Cardiac fibroblast (primary cell): ENCODE results near the gene FAM20C.

Source experiments
- DNase-seq, 2 donors: peaks; one replicate each; pipeline versions ENCODE4 v3.0.0 to v3.0.0-alpha.2; 2010; ENCODE audit warnings: low read depth in 2 of 2
- H3K4me3 ChIP-seq, 2 donors: replicated peaks in 1 of 2; 1 replicate in 1 of 2; 2 replicates in 1 of 2; pipeline ENCODE4 v1.5.1; 2011; ENCODE audit warnings: low read depth in 2 of 2, low read length in 2 of 2, mild to moderate bottlenecking in 2 of 2, moderate library complexity in 1 of 2
- TF ChIP-seq, protein P1 (sequence below): IDR thresholded peaks from one replicate; pipeline ENCODE4 v1.5.1; 2011; ENCODE audit warnings: low read depth, mild to moderate bottlenecking, low read length, inconsistent platforms

Gene FAM20C

DNA sequence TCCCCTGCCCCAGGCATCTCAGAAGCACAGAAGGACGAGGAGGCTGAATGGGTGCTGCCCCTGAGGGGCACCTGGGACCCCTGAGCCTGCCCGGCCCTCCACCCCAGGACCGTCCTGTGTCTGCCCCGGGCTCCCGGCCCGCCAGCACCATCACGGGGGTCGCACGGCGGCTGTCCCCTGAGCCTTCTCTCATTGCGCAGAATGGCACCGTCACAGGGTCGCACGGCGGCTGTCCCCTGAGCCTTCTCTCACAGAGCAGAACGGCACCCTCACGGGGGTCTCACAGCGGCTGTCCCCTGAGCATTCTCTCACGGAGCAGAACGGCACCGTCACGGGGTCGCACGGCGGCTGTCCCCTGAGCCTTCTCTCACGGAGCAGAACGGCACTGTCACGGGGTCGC lies 31.5 kb downstream of the FAM20C start:
- no peak overlapping the region for H3K4me3 ChIP-seq
- TF ChIP-seq, protein P1, sequence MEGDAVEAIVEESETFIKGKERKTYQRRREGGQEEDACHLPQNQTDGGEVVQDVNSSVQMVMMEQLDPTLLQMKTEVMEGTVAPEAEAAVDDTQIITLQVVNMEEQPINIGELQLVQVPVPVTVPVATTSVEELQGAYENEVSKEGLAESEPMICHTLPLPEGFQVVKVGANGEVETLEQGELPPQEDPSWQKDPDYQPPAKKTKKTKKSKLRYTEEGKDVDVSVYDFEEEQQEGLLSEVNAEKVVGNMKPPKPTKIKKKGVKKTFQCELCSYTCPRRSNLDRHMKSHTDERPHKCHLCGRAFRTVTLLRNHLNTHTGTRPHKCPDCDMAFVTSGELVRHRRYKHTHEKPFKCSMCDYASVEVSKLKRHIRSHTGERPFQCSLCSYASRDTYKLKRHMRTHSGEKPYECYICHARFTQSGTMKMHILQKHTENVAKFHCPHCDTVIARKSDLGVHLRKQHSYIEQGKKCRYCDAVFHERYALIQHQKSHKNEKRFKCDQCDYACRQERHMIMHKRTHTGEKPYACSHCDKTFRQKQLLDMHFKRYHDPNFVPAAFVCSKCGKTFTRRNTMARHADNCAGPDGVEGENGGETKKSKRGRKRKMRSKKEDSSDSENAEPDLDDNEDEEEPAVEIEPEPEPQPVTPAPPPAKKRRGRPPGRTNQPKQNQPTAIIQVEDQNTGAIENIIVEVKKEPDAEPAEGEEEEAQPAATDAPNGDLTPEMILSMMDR, result no peak
- no peak for DNase-seq

DNA sequence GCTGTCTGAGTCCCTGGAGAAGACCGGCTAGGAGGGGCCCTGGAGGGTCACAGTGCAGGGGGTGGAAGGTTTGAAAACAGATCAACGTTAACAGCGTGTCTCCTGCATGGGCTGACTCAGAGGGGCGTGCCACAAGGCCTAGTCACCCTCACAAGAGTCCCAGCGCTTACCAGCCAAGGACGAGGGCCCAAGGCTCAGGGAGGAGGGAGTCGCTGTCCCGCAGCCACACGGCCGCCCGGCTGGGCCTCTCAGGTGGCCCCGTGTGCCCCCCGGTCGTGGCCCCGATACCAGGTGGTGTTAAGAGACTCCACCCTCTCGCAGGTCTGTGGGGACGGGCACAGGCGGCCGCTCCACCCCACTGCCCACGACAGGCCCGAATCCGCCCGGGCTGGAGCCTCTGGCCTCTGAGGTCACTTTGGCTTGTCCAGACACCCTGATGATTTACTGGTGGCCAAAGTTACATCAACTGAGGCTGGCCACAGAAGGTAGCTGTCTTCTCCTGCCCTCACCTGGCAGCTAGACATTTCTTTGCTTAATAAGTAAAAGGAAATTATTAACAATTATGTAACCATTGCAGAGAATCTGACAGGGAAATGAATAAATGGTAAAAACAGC lies 34.0 kb downstream of the FAM20C start:
- TF ChIP-seq, protein P1, result no peak
- H3K4me3 ChIP-seq, result no peak overlapping the region

DNA sequence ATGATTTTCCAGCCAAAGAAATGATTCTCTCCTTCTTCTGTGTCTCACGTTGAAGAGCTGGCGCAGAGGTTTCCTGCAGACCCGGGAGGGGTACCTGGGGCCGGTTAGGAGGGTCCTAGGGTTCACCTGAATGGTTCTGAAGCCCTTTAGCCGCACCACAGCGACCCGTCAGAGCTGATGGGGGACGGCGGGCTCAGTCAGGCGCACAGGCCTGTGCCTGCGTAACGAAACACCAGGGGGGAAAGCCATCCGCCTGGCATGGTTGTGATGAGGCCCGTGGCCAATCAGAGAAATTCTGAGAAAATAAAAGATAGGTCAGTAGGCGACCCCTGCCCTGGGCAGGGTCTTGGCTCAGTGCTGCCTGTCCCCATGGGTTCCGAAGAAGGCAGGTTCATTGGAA lies 35.6 kb downstream of the FAM20C start:
- TF ChIP-seq, protein P1, result no peak
- no peak overlapping the region for H3K4me3 ChIP-seq
- no peak for DNase-seq

More for the DNA sequence above, 34.0 kb downstream of the FAM20C start:
- peak in 1 of 2 donors; percentile 60 for DNase-seq

DNA sequence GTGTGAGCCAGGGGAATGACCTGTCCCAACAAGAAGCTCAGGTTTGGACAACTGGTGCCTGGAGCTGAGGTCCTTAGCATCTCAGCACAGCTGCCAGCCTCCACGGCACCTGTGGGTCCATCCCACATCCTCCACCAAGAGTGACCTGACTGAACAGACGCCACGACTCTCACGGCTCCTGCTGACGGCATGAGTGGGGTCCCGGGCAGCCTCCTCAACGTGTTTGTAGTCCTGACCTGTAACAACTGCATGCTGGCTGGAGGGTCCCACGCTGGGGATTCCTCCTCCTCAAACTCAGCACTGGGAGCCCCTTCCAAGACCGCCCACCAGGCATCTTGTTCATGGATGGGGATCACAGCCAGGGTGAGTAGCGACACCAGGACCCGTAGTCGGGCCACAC lies 36.2 kb downstream of the FAM20C start:
- TF ChIP-seq, protein P1, result no peak
- no peak for DNase-seq
- no peak overlapping the region for H3K4me3 ChIP-seq

DNA sequence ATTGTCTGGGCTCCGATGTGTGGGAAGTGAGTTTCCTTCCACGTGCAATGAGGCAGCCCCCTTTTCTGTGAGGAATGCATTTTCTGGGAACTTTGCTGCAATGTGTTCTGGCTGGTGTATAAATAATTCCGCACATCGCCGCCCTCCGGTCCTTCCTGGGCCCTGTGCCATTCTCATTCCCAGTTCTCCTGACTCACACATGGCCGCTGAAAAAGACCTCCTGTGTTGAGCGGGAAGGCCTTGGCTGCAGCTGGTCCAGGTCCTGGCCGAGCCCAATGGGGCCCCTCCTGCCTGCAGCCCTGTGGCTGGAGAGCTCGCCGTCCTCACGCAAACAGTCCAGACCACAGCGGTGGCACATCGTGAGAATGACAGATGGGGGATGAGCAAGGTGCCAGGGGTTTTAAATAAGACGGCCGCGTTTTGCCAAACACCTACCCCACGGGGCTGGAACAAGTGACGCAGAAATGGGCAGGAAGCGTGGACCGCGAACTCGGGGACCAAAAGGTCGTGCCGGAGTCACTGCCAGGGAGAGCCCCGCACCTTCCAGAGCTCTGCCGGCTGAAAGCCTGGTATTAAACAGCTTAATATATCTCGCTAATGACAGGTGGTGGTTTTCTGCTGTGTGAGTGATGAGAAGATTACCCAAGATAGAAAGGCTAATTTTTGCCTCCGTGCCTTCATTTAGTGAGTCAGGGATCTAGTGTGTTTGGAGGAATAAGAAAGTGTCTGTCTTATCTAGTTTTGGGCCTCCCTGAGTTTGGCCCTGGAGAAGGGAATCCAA lies 37.0 kb downstream of the FAM20C start:
- no peak overlapping the region for H3K4me3 ChIP-seq
- TF ChIP-seq, protein P1, result no peak
- peak; percentile 84 to 96 for DNase-seq

DNA sequence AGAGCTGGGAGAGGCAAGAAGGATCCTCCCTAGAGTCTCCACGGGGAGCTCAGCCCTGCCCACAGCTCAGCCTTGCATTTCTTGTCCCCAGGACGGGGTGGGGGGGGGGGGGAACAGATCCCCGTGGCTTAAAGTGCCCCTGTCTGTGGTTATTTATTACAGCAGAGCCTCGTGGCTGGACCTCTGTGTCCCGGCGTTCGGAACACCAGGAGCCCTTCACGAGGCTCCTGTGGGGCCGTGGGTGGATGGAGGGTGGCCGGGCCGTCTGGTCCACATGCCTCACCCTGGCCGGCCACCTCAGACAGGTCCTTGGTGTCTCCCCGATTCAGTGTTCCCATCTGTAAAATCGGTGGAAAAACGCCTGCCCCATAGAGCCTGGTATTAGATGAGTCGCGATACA lies 37.9 kb downstream of the FAM20C start:
- H3K4me3 ChIP-seq, result no peak overlapping the region
- DNase-seq, result no peak
- TF ChIP-seq, protein P1, result no peak
